HG02571 (cell line): ENCODE measurements around the gene BRD3OS.
"Not testable (repeated sequence)": the region's sequence is repeated elsewhere in the genome, so short reads cannot be mapped to it uniquely, and the experiment has no call there.

Source experiments
- ATAC-seq: cut with Tn5 transposase; IDR thresholded peaks from one replicate; pipeline ENCODE4 v1.9.1; 2021; ENCODE audit warnings: mild to moderate bottlenecking, moderate library complexity; ENCODE audit not compliant: unreplicated experiment

The BRD3OS gene

DNA sequence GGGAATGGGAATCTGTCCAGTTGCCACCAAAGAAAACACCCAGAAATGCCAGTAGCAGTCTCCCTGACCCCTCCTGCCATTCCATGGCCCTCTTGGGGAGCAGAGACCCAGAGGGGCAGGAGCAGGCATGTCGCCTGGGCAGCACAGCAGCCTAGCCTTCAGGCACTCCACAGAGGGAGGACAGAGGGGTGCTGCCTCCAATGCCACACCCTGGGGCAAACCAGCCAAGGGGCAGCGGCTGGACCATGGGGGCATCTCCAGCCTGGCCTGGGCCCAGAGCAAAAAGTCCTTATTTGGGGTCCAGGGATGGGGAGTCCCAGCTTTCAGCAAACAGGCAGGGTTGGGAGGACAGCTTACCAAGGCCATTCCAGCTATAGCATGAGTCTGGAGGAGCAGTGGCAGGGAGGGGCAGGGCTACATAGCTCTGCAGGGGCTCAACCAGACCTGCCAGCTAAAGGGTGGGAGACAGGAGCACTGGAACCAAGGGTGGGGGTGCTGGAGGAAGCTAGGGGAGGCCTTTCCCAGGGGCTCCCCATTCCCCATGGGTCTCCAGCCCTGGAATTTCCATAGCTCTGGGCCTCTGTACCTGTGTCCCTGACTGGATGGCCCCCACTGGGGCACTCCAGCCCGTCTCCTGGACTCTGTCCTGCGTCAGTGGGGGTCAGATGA lies 35.9 kb downstream of the BRD3OS start:
- no peak for ATAC-seq

DNA sequence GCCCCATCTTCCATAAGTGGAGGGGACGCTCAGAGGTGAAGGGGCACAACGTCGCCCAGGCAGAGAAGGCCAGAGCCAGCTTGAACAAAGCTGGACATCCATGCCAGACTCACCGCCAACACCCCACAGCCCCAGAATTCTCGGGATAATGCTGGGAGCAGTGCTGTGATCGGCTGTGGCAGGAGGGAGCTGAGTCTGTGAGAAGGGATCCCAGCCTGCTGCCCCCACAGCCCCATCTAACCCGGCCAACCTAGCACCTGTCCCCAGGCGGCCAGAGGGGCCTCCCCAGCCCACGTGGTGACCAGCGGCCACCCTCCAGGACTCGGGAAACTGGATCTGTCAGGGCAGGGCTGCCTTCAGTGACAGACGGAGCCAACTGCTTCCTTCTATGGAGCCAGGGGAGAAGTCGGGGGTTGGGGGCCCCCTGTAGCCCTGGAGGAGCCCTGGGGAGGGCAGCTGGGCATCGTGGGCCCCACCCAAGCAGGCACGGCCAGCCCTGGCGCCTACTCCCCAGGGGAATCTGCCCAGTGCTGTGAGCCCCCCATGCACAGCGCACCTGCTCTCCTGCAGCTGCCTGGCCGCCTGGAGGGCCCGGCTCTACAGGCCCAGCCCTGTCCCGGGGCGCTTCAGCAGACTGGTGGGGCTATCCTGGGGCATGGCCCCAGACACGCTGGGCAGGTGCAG lies 36.5 kb downstream of the BRD3OS start:
- no peak for ATAC-seq

DNA sequence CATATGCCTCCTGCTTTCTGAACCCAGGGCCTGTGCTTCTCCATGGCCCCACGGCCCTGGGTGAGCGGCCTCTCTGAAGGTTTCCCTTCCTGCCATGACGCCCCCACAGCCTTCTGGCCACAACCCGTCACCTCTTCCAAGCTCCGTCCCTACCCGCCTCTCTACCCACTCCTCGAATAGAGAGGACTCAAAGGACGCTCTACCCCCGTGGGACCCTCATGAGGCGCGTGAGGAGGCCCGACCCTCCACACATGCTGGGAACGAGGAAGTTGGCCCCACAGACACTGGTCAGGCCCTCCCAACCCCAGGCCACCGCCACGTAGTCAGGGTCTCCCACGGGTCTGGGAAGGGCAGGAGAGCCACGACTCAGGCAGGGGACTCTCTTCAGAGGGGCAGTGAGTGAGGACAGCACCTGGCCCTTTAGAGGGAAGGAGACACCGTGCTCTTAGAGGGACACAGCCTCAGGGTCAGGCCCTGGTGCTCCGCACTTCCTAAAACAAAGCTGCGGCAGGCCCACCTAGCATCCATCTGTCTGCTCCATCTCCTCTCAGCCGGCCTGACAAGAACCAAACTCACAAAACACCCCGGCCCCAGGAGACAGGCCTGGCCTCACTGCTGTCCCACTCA lies 37.3 kb downstream of the BRD3OS start:
- ATAC-seq: no peak

DNA sequence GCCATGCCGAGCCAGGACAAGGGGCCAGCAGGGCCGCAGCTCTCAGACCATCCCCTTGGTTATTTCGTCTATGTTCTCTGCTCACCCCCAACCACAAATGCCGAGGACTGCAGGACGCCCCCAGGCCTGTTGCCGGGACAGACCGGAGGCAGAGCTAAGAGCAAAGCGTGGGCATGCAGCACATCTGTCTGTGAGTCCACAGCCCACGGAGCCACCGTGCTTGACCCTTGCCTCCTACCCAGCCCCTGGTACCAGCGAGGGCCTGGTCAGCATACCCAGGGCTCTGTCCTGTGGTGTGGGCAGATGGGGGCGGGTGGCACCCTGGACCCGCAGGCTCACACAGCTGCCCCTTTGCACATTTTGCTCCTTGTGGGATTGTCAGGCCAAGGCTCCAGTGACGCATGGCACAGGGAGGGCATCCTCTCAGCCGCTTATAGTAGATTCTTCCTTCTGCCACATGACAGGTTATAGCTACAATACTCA lies 37.8 kb downstream of the BRD3OS start:
- ATAC-seq: no peak

DNA sequence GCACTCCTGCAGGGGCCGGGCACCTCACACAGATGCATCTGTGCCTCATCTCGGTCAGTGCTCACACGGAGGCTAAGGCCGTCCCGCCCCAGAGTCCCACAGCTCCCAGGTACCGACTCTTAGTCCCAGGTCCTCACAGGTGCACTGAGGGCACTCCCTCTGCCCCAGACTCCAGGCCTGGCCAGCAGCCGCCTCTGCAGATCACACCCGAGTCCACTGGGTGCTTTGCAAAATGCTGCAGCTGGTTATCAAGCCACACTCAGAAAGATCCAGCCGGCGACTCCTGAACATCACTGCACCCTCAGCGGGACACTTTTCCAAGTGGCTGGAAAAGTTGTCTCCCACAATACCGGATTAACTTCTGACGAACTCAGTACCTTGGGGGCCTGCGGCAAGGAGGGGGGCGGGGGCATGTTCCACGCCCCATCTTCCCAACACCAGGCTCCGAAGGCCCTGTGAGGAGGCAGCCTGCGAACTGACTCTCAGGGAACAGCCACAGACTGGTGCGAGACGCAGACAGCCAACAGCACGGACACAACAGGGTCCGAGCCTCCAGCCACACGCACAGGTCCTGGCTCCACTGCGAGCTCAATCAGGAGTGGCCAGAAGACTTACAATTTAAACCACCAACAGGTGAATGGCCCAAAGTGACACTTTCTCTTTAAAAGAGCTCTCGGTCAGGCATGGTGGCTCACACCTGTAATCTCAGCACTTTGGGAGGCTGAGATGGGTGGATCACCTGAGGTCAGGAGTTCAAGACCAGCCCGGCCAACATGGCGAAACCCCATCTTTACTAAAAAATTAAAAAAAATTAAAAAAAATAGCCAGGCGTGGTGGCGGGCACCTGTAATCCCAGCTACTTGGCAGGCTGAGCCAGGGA lies 38.5 kb downstream of the BRD3OS start:
- no peak for ATAC-seq

DNA sequence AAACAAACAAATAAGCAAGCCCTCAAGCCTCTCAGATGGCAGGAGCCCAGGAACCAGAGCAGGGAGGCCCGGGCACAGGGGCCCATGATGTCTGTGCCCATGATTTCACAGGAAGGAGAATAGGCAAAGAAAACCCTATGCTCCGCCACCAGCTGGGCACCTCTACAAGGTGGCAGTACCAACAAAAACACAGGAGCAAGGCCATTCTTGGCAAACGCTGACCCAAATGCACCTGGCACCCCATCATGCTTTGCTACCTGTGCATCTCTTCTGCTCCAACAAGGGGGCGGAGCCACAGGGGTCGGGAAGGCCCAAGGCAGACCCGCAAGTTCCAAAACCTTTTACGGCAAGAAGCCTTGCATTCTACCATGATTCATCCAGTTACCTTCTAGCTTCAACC lies 39.4 kb downstream of the BRD3OS start:
- no peak for ATAC-seq

DNA sequence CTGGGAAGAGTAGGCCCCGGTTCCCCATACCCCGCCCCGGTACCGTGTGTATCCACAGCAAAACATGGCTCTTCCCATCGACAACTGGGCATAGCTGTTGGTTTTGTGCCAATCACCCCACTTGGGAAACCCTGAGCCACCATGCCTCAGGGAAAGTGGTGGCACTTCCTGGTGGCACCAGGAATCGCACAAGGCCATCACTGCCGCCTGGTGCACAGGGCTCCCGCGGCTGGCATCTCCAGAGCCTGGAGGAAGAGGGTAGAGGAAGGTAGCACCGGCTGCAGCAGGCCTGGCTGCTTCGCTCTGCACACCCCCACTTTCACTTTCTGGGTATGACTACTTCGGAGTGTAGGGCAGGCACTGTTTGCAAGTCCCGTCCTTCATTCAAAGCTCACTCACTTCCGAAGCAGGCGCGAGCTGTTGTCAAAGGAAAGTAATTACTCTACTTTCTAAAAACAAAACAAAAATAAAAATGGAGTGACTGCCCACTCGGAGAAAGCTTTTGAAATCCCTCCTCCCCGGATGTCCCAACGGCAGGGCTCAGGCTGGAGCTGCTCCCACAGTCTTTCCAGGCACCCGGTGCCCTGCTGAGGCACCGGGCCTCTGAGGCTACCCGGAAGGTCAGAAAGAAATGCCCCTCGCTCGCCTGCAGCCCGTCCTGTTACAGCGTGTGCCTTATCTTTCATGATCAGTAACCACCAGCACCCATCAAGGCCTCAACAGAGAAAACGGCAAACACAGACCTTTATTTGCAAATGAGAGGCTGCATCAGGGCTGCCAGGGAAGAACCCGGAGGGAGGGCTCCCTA lies 40.5 kb downstream of the BRD3OS start:
- no peak for ATAC-seq

DNA sequence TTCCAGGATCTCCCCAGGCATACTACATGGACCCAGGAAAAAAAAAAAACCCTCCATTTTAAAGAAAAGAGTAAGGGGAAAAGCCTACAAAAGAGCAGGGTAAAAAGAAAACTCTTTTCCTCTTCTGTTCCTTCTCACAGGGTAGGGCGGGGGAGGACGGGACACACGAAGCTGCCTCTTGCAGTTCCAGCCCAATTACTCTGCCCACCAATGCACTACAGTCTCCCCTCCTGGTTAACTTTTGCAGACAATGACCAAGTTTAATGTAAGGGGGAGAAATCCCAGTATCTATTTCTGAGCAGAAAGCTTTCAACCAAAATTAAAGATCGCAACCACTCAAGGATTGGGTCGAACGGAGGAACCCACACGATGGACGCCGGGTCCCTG lies 41.2 kb downstream of the BRD3OS start:
- no peak for ATAC-seq

DNA sequence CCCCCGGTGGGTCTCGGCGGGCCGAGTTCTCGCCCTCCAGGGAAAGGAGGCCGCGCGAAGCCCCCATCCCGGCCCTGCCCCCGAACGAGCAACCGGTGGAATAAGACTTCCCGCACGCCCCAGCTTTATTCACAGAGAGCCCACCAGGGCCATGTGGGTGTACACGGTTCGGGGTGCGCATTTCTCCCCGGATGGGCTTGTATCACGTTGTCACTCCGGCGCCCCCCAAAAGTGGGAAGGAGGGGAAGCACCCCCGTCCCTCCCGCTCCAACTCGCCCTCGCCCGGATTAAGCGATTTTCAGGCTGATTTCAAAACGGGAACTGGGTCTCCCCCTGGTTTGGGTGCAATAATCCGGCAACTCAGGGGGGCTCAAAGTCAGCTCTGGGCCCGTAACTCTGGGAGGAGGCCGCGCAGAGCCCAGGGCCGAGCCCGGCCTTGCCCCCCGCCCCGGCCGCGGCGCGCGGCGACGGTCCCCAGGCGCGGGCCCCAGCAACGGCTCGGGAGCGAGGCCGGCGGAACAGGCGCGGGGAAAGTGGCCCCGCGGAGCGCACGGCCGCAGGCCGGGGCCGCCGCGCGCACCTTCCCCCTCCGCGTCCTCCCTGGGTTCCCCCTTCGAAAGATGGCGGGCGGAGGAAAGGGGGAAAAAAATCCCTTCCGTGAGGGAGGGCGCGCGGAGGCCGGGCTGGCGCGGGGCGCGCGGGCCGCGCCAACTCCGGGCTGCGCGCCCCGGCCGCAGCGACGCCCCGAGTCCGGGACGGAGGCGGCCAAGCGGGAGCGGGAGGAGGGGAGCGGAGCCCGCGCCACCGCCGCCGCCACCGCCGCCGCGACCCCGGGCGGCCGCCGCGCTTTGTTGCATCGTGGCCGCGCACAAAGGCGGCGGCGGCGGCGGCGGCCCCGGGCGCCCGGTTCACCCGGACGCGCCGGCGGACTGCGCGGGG lies 41.9 kb downstream of the BRD3OS start:
- peak; percentile 9 for ATAC-seq

DNA sequence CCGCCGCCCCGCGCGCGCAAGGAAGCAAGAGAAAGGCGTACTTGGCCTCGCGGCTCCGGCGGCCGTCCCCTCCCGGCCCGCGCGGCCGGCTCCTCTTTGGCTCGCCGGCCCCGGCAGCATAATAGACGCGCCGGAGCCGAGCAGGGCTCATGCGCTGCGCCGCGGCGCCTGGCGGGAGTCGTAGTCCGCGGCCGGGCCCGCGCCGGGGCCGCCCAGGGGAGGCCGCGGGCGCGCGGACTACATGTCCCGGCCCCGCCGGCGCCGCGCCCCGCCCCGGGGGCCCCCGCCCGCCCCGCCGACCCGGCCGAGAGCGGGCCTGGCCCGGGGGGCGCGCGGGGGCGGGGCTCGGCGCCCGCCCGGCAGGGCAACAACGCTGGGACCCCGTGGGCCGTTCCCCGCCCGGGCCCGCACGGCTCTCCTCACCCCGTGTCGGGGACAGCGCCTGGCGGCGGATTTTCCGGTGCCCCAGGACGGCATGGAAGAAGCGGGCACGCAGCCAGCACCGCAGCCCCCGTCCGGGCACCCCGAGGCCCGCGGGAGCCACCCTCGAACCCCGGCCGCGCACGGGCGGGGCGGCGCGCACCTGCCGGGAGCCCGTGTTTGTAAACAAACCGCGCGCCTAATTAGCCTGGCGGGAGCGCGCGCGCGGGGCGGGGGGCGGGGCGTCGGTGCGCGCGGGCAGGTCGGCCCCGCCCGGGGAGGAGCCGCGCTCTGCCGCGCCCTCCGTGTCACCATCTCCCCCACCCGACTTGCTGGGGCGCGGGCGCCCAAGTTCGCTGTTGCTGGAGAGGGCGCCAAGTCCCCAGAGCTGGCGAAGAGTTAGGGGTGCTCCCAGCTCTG lies 42.8 kb downstream of the BRD3OS start, which contains the start of gene BRD3:
Gene BRD3, minus strand, starts transcription at position 123 of the 840 bp plus-strand sequence. CDS start 14,549 bp downstream, outside the sequence.
- peak; percentile 75 for ATAC-seq

DNA sequence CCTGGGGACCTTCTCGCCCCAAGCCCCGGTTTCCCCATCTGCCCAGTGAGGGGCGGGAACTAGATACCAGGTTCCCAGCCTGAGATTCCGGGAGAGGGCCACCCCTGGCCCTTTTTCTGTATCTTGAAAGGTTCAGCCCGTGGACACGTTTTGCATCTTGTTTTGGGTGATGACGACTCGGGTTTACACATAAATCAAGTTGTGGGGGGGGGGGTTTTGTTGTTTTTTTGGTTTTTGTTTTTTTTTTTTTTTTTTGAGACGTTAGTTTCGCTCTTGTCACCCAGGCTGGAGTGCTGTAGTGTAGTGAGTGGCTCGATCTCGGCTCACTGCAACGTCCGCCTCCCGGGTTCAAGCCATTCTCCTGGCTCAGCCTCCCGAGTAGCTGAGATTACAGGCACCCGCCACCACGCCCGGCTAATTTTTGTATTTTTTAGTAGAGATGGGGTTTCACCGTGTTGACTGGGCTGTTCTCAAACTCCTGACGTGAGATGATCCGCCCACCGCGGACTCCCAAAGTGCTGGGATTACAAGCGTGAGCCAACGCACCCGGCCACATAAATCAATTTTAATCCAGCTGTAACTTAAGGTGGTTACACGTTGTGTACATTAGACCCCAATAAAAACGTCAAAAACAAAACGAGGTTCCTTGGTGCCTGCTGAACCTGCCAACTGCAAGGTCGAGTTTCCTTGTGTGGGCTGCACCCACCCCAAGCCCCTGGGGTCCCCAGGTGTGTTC lies 43.6 kb downstream of the BRD3OS start:
- ATAC-seq: no peak

DNA sequence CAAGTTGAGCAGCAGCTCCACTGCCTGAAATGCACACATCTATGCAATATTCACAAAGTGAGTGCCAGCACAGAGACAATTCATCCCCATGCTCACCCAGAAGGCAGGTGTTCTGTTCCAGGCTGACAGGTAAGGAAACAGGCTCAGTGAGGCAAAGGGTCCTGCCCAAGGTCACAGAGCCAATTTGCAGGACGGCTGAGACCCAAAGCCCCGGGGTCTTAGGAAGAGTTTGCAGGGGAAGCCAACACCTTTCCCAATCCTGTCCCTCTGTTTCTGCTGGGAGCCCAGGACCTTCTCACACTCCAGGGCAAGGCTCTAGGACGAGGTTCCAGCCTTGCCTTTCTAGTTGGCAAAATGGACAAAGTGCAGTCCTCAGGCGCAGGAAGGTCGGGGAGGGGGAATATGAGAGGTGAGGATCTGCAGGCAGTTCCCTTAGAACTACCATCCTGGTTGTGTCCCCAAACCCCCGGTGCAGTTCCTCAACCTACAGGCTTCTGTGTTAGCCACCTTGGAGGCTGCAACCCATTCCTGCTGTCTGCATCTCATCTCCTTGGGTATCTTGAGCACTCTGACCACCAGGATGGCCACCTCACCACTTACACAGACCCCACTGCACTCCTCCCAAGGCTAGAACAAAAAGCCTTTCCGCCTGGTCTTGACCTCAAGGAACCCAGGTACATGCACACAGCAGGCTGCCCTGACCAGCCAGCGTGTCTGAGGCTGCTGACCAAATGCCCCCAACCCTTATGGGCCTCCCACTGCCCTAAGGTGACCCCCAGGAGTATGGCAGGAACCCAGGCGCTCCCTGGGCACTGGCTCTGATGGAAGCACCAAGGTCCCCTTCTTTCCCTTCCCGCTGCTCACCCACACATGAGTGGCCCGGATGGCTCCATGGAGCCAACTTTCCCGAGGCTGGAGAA lies 44.5 kb downstream of the BRD3OS start:
- no peak for ATAC-seq

DNA sequence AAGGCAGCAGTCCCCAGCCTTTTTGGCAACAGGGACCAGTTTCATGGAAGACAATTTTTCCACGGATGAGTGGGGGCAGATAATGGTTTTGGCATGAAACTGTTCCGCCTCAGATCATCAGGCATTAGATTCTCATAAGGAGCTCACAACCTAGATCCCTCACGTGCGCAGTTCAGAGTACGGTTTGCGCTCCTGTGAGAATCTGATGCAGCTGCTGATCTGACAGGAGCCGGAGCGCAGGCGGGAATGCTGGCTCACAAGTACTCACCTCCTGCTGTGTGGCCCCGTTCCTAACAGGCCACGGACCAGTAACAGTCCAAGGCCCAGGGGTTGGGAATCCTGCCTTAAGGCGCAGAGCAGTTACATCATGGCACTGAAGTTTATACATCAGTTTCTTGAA lies 45.9 kb downstream of the BRD3OS start:
- ATAC-seq: no peak

DNA sequence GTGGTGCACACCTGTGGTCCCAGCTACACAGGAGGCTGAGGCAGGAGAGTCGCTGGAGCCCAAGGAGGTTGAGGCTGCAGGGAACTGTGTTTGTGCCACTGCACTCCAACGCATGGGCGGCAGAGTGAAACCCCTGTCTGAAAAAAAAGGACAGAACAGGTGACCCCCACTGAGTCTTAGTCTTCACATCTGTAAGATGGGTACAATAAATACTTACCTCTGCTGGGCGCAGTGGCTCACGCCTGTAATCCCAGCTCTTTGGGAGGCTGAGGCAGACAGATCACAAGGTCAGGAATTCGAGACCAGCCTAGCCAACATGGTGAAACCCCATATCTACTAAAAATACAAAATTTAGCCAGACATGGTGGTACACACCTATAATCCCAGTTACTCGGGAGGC lies 47.4 kb downstream of the BRD3OS start:
- ATAC-seq: not testable (repeated sequence)

DNA sequence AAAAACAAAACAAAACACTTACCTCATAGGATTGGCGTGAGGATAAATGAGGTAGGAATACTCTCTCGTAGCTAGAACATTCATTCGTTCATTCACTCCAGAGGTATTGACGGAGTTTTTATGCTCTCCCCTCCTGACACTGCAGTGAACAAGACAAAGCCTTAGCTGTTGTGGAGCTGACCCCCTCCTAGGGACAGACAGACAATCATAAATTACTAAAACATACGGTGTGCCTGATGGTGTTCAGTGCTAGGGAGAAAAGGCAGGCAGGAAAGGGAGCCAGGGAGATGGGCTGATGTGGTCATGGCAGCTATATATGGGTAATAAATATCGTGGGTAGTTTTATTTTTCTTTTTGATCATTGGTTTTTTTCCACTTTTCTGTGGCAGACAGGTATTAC lies 48.2 kb downstream of the BRD3OS start:
- no peak for ATAC-seq

DNA sequence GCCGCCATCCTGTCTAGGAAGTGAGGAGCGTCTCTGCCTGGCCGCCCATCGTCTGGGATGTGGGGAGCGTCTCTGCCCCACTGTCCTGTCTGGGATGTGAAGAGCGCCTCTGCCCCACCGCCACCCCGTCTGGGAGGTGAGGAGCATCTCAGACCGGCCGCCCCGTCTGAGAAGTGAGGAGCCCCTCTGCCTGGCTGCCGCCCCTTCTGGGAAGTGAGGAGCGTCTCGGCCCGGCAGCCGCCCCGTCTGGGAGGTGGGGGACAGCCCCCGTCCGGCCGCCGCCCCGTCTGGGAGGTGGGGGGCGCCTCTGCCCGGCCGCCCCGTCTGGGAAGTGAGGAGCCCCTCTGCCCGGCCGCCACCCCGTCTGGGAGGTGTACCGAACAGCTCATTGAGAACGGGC lies 50.4 kb downstream of the BRD3OS start:
- ATAC-seq: not testable (repeated sequence)
